RCC 7860 (cell line): ENCODE measurements around the gene CCDC85B.
A peak's percentile ranks its signal among the peaks of the same experiment; 100 is the strongest.

Source experiments
- DNase-seq: peaks from one replicate; pipeline ENCODE4 v3.0.0-alpha.2; 2015; ENCODE audit warnings: low spot score
- FAIRE-seq: peaks from 2 replicates; lab custom pipeline; 2012; peaks lifted over from hg19 to GRCh38; lab: Jason Lieb, UNC

Gene CCDC85B

DNA sequence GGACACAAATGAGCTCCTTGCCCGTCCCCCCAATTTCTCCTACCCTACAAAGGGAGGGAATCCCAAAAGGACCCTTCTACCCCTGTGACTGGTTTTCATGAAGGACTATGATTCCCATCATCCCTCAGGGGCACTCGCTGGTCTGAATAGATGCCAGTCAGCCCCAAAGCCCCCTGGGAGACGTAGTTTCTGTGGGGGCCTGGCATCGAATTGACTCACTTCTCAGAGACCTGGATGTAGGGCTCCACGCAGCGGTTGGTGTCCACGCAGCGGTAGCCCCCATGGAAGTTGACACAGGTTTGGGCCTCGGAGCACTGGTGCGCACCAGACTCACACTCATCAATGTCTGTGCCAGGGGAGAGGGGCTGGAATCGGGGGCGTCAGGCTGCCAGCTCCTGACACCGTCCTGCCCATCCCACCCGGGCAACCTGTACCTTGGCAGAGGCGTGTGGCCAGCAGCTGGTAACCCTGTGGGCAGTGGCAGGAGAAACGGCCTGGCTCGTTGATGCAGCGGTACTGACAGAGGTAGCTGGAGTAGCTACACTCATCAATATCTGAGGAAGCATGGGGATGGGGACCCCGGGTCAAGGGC lies 22.3 kb upstream of the CCDC85B start:
- no peak for DNase-seq
- no peak for FAIRE-seq

- no peak for DNase-seq
- no peak for FAIRE-seq
Measured at GRCh38 chr11:65868907-65869306, 21.6 kb upstream of the CCDC85B start.

GRCh38 chr11:65869643-65870306 lies 20.7 kb upstream of the CCDC85B start:
- FAIRE-seq (no peak), DNase-seq (no peak)

DNA sequence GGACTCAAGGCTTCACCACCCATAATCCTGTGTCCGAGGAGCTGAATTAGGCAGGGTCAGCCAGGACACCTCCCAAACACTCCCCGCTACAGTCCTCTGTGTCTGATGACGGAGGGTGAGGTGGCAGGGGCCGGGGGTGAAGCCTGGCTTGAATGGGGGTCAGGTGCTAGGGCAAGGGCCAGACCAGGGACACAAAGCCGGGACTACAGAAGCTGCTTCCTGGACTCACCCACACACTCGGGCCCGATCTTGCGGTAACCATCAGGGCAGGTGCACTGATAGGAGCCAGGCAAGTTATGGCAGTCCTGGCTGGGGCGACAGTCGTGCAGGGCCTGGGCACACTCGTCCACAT lies 20.2 kb upstream of the CCDC85B start:
- no peak for FAIRE-seq
- DNase-seq, result no peak

- DNase-seq (no peak), FAIRE-seq (no peak)
Measured at GRCh38 chr11:65870706-65871681, 19.5 kb upstream of the CCDC85B start.

DNA sequence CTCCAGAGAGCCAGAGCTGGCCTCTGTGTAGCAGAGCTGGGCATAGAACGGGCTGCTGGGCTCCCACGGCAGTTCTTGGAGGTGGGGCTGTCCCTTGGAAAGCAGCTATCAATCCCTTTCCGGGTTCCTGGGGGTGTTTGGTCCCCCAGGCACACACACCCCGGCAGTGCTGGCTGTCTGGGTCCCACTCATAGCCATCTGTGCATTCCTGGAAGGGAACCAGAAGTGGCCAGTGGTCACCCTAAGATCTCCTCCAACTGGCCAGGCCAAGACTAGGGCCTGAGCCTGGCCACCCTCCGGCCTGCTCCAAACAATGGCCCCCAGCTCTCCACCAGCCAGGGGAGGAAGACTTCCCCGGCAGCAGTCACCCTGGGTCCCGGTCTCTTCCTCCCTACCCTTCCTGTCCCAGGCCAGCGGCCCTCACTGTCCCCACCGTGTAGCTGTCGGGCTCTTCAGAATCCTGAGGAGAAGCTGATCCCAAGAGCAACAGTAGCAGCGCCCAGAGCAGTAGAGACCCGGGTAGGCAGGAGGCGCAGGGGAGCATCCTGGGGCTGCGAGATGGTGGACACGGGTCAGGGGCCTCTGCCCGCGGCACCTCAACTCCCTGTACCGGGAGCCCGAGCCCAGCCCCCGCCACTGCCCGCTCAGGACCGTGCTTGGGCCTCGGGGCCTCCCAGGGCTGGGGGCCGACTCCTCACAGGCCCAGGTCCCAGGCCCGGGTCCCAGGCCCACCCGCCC lies 18.5 kb upstream of the CCDC85B start:
- no peak for DNase-seq
- no peak for FAIRE-seq

DNA sequence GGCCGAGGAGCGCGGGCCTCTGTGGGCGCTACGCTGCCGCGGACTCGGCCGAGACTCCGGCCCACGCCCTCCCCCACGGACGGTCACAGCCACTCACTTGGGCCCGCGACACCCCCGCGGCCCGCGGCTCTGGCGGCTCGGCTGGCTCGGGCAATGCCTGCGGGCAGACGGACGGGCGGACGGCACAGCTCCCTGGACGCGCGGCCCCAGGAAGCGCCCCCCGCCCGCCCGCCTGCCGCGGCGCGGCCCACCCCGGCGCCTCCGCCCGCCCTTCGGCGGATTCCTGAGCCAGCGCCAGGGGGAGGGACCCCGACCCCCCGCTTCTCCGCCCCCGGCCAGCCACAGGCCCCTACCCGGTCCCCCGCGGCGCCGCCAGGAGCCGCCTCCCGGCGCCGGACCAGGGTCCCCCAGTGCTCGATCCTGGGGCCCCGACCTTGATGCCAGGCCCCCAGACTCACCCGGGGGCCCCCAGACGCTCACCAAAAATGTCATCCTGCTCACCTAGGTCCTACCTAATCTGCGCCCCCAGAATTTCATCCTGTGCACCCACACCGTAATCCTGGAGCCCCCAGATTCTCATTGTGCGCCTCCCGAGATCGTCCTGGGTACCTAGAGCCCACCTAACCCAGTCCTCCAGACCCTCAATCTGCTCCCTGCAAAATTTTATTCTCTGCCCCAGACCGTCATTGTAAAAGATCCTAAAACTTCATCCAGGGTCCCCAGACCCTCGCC lies 17.7 kb upstream of the CCDC85B start, which contains the start of gene EFEMP2:
Gene EFEMP2 (minus strand): TSS at position 215 of the 732 bp plus-strand sequence. CDS start 446 bp downstream, outside the sequence.
- no peak for FAIRE-seq
- no peak for DNase-seq

GRCh38 chr11:65873318-65874156 lies 16.9 kb upstream of the CCDC85B start:
- peak; percentile 55 for FAIRE-seq
- peak; percentile 77 for DNase-seq

DNA sequence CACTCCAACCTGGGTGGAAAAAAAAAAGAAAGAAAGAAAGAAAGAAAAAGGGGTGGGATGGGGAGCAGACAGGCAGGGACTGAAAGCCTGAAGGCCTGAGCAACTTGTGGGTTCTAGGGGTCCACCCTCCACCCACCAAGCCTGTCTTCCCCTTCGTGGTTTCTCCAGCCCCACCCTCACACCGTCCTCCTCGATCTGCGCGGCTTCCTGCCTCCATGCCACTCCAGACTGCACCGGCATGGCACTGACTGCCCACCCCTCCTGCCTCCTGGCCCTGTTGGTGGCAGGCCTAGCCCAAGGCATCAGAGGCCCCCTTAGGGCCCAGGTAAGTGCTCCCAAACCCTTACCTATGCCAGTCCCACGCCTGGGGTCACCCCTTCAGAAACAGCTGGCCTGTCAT lies 10.9 kb upstream of the CCDC85B start, which contains the start of gene CTSW:
Gene CTSW (plus strand): TSS at position 221 of the 400 bp plus-strand sequence. CDS start 18 bp downstream, at position 239.
- DNase-seq (no peak), FAIRE-seq (no peak)

GRCh38 chr11:65880027-65880426 lies 10.4 kb upstream of the CCDC85B start:
- DNase-seq, result no peak
- no peak for FAIRE-seq

DNA sequence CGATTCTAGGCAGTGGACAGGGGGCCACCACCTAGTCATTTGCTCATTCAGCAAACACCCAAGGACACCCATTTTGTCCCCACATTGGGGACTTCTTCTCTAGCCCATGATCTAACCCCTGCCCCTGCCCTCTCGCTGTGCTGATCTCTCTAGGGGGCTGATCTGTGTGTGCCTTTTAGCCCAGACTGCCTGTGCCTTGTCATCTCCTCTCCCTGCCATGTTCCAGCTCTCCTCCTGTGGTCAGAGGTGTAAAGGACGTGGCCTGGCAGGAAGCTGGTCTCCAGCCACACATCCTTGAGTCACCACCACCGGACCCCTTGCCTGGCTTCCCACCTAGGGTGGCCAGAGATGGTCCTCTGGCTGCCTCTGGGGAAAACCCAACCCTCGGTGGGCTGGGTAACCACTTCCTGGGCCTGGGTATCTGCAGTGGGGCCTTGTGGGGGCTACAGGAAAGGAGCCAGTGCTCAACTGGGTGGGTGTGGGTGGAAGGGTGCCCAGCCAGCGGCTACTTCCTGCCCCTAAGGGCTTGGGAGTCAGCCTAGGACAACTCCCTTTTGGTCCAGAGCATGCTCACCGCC lies 9.5 kb upstream of the CCDC85B start:
- DNase-seq (peak; percentile 76), FAIRE-seq (no peak)

DNA sequence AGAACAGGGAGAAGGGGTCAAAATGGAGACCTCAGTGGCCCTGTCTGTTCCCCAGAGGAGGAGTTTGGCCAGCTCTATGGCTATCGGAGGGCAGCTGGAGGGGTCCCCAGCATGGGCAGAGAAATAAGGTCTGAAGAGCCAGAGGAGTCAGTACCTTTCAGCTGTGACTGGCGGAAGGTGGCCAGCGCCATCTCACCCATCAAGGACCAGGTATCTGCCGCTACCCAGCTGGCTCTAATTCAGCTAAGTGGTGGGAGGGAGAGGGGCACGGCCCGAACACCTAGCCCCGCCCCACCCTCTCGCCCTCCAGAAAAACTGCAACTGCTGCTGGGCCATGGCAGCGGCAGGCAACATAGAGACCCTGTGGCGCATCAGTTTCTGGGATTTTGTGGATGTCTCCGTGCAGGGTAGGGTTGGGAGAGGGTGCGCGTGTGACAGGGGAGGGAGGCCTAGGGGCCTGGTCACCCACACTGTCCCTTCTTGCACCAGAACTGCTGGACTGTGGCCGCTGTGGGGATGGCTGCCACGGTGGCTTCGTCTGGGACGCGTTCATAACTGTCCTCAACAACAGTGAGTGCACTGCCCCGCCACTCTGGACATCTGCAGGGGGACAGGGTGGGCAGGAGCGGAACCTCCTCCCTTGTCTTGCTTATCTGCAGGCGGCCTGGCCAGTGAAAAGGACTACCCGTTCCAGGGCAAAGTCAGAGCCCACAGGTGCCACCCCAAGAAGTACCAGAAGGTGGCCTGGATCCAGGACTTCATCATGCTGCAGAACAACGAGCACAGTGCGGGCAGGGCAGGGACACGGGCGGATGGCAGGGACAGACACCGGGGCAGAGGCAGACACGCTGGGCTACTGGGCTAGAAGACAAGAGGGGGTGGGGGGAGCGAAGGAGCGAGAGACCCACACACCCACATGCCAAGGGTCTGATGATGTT lies 8.1 kb upstream of the CCDC85B start:
- DNase-seq, result no peak
- no peak for FAIRE-seq

GRCh38 chr11:65883058-65883761 lies 7.3 kb upstream of the CCDC85B start:
- DNase-seq, result no peak
- FAIRE-seq, result no peak

- FAIRE-seq (no peak), DNase-seq (no peak)
Measured at GRCh38 chr11:65883786-65884715, 6.4 kb upstream of the CCDC85B start.

DNA sequence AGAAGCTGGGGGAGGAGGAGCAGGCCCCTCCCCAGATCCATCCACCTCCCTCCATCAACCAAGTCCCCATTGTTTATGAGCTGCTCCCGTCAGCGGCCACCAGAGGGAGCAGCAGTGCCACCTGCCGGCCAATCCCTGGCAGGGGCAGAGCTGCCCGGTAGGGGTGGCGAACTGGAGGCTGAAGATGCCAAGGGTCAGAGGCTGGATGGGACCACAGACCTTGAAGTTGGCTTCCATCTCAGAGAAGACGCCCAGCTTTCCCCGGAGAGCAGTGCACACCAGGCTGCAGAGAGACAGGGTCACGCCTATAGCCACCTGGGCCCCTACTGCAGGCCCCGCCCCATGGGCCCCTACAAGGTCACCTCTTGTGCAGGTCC lies 5.8 kb upstream of the CCDC85B start:
- FAIRE-seq, result no peak
- DNase-seq, result peak; percentile 51

- DNase-seq (no peak), FAIRE-seq (no peak)
Measured at GRCh38 chr11:65885231-65885630, 5.2 kb upstream of the CCDC85B start.
